HCT116 (cell line): ENCODE measurements around the gene PSME2.

Experiments used
- EZH2 ChIP-seq: fragments of 200-600 bp; sonication (generic); IDR thresholded peaks from 2 replicates; pipeline ENCODE4 v1.6.1; 2017; ENCODE audit warnings: antibody characterized with exemption, mixed run types
- JUND ChIP-seq: IDR thresholded peaks from 2 replicates; pipeline ENCODE4 v1.6.1; 2012
- POLR2AphosphoS5 ChIP-seq: IDR thresholded peaks from 2 replicates; pipeline ENCODE4 v1.6.1; 2011; ENCODE audit warnings: mild to moderate bottlenecking, low read depth, low read length, moderate library complexity
- SP1 ChIP-seq: IDR thresholded peaks from 2 replicates; pipeline ENCODE4 v1.6.1; 2012; ENCODE audit warnings: low read depth
- SRF ChIP-seq: IDR thresholded peaks from 2 replicates; pipeline ENCODE4 v1.6.1; 2012; ENCODE audit warnings: low read depth
- TF ChIP-seq, protein P1 (sequence below), 3 experiments: fragments of 200-600 bp in 1 of 3; sonication (generic) in 1 of 3; IDR thresholded peaks in 2 of 3; conservative IDR thresholded peaks in 1 of 3; 2 replicates each; pipeline ENCODE4 v1.5.1; 2012 to 2017; ENCODE audit warnings: low read depth in 2 of 3, low read length in 2 of 3, antibody characterized with exemption in 1 of 3, borderline replicate concordance in 1 of 3, control low read depth in 1 of 3, mild to moderate bottlenecking in 1 of 3, mixed read lengths in 1 of 3, mixed run types in 1 of 3, moderate library complexity in 1 of 3; ENCODE audit not compliant: insufficient read depth in 1 of 3

- TF ChIP-seq SP1 (no peak), POLR2AphosphoS5 (no peak), JUND (no peak), SRF (no peak), EZH2 (no peak)
- TF ChIP-seq, protein P1, sequence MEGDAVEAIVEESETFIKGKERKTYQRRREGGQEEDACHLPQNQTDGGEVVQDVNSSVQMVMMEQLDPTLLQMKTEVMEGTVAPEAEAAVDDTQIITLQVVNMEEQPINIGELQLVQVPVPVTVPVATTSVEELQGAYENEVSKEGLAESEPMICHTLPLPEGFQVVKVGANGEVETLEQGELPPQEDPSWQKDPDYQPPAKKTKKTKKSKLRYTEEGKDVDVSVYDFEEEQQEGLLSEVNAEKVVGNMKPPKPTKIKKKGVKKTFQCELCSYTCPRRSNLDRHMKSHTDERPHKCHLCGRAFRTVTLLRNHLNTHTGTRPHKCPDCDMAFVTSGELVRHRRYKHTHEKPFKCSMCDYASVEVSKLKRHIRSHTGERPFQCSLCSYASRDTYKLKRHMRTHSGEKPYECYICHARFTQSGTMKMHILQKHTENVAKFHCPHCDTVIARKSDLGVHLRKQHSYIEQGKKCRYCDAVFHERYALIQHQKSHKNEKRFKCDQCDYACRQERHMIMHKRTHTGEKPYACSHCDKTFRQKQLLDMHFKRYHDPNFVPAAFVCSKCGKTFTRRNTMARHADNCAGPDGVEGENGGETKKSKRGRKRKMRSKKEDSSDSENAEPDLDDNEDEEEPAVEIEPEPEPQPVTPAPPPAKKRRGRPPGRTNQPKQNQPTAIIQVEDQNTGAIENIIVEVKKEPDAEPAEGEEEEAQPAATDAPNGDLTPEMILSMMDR (IDR thresholded peaks at IDR 0.05 in 2 of 3, conservative IDR thresholded peaks at IDR 0.05 in 1 of 3; ENCODE audit: borderline replicate concordance in 1 of 3, insufficient read depth in 1 of 3, low read depth in 2 of 3, low read length in 2 of 3), result no peak
These were observed 26.7 kb downstream of the PSME2 start for GRCh38 chr14:24119691-24120090.
